Head of caudate nucleus (tissue), 42 donors: ENCODE data around the gene RABGAP1L.
"Not testable (repeated sequence)": the region's sequence is repeated elsewhere in the genome, so short reads cannot be mapped to it uniquely, and the experiment has no call there.

ENCODE experiments used
- DNase-seq, 42 donors: peaks; one replicate each; pipeline versions ENCODE4 v3.0.0 to v3.0.0-alpha.2; 2020 to 2021; ENCODE audit warnings: mixed read lengths in 7 of 42
- intact Hi-C: fragments of 100-400 bp; cut with DNase I; formaldehyde crosslinking; loops from one replicate; pipeline ENCODE4 v1.15.0; 2022

The RABGAP1L gene

GRCh38 chr1:174789399-174789798, 630.1 kb downstream of the RABGAP1L start:
- intact Hi-C loops: no loop called here

GRCh38 chr1:174791863-174792262, 632.5 kb downstream of the RABGAP1L start:
- DNase-seq: no peak
- intact Hi-C loops: no loop called here

More at GRCh38 chr1:174789399-174789798, 630.1 kb downstream of the RABGAP1L start:
- DNase-seq: no peak

GRCh38 chr1:174794861-174795260, 635.5 kb downstream of the RABGAP1L start:
- no peak for DNase-seq
- intact Hi-C loops: no loop called here

DNA sequence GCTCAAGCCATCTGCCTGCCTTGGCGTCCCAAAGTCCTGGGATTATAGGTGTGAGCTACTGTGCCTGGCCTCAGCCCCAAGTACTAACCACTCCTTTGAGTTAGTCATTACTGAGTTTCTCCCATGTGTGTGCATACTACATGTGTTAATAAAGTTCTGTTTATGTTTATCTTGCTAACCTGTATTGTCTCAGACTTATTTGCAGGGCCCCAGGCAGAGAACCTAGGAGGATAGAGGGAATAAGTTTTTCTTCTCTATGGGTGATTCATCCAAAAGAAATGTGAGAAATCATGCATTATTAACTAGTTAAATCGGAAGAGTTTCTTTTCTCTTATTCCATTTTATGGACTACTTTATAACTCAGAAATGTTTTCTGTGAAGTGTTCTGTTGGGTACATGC, 636.5 kb downstream of the RABGAP1L start:
- no peak for DNase-seq
- intact Hi-C loops: no loop called here

GRCh38 chr1:174797398-174797797, 638.1 kb downstream of the RABGAP1L start:
- intact Hi-C loops: no loop called here
- no peak for DNase-seq

DNA sequence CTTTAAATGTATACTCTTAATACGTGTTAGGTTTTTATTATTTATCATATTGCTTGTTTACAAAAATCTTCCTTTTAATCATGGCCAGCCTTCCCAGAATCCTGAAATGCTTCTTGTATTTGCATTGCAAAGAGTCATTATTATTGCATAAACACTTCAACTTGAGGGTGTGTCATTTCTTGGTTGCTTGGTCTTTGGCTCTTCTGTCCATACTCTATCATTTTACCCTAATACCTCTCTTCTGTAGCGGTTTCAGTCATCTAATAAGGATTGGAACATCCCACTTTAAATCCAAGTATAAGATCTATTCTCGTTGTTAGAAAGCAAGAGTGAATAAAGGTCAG, 639.8 kb downstream of the RABGAP1L start:
- DNase-seq: no peak
- intact Hi-C loops: no loop called here

GRCh38 chr1:174800216-174800851, 641.0 kb downstream of the RABGAP1L start:
- peak in 34 of 42 donors; percentile 9 to 72 (median 45) for DNase-seq

GRCh38 chr1:174800876-174801275, 641.6 kb downstream of the RABGAP1L start:
- peak in 1 of 42 donors; percentile 23 for DNase-seq
- intact Hi-C loops: no loop called here

More at GRCh38 chr1:174800216-174800851, 641.0 kb downstream of the RABGAP1L start:
- intact Hi-C loops: no loop called here

DNA sequence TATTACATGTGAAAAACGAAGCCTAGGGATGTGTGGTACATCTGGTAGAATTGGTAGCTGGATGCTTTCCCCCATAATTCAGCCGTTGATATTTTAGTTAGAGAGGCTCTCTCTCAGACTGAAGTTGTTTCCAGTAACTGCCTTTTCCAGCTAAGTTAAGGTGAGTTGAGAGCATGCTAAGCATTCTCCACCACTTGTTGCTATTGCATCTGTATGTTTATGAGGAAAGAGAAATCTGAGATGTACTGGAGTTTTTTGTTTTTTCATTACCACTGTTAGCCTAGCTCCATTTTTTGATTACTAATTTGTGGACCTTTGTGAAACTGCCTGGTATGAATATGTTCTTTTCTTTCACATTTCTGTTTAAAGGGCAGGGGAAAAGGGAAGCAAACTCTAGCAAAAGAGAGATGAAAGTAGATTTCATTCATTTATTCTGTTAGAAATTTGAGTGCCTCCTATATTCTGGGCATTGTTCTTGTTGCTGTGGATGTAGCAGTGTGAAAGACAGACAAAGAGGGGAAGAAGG, 650.5 kb downstream of the RABGAP1L start:
- intact Hi-C loops: no loop called here
- DNase-seq: no peak

- intact Hi-C loops: no loop called here
- no peak for DNase-seq
Measured at GRCh38 chr1:174812016-174812415, 652.7 kb downstream of the RABGAP1L start.

GRCh38 chr1:174812656-174813055, 653.3 kb downstream of the RABGAP1L start:
- intact Hi-C loops: no loop called here
- no peak for DNase-seq

GRCh38 chr1:174815036-174815435, 655.7 kb downstream of the RABGAP1L start:
- DNase-seq: peak in 16 of 42 donors; percentile 10 to 73 (median 35)
- intact Hi-C loops: no loop called here

DNA sequence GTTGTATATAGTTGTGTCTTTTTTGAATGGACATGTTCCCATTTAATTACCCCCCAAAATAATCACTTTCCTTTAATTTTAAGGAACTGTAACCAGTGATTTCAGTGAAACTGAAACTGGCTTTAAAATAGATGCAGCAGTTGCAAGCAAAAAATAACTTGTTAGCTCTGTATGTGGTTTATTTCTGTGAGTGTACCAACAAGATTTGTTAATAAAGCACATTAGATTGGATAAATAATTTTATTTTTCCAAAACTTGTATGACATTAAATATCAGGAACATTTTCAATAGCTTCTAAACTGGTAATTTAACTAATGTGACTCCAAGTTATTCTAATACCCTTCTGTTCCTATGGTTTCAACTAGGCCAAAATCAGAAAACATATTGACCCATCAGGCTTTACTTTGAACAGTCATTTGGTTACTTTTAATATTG, 656.2 kb downstream of the RABGAP1L start:
- no peak for DNase-seq
- intact Hi-C loops: no loop called here

DNA sequence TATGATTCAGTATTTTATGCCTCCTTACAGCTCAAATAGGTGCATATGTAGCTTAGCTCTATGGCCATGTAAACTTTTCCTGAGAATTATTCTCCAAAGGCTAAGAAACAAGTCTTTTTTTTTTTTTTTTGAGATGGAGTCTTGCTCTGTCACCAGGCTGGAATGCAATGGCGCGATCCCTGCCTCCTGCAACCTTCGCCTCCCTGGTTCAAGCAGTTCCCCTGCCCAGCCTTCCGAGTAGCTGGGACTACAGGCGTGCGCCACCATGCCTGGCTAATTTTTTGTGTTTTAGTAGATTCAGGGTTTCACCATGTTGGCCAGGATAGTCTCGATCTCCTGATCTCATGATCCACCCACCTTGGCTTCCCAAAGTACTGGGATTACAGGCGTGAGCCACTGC, 657.3 kb downstream of the RABGAP1L start:
- DNase-seq, intact Hi-C loops: not testable (repeated sequence)

GRCh38 chr1:174818014-174818616, 658.8 kb downstream of the RABGAP1L start:
- no peak for DNase-seq
- intact Hi-C loops: no loop called here

GRCh38 chr1:174818951-174819350, 659.6 kb downstream of the RABGAP1L start:
- intact Hi-C loops: no loop called here
- DNase-seq: no peak

DNA sequence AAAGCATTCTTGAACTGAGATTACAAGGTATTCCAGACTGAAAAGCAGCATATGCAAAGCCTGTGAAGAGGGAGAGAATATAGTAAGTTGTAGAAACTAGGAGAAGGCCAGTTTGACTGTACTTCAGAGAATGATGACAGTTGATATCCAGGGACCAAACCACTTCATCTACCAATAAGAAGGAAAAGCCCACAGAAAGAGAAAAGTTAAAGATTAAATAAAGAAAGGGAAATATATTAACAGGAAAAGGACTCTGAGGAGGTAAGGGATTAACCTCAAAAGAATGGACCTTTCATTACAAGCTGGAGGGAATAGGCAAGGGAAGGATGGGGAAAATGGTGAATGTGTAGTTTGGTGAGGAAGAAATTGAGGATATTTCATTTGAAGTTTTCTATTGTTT, 660.3 kb downstream of the RABGAP1L start:
- DNase-seq: no peak
- intact Hi-C loops: no loop called here

DNA sequence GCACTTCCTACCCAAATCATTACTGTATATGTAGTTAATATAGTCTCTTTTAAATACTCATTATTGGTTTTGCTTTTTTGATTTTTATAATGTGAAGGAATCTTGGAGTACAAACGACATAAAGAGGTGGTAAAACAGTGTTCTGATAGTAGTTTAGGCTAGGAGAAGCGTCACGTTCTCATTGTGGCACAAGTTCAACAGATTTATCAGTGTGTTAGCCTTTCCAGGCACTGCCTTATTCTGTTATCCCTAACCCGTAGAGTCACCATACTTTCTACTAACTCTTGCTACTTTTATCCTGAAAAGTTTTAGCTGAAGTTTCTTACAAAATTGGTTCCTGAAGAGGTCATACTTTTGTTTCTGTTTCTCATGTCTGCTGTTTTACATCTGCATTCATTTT, 665.8 kb downstream of the RABGAP1L start:
- DNase-seq: no peak
- intact Hi-C loops: no loop called here

DNA sequence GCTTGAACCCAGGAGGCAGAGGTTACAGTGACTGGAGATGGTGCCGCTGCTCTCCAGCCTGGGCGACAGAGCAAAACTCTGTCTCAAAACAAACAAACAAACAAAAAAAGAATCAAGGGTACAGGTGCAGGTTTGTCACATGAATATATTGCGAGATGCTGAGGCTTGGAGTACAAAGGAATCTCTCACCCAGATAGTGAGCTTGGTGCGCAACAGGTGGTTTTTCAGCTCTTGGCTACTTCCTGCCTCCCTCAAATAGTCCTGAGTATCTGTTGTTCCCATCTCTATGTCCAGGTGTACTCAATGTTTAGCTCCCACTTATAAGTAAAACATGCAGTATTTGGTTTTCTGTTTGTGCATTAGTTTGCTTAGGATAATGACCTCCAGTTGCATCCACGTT, 666.5 kb downstream of the RABGAP1L start:
- intact Hi-C loops: no loop called here
- no peak for DNase-seq

GRCh38 chr1:174828264-174828663, 668.9 kb downstream of the RABGAP1L start:
- no peak for DNase-seq
- intact Hi-C loops: no loop called here

- DNase-seq: no peak
- intact Hi-C loops: no loop called here
Measured at GRCh38 chr1:174829990-174830389, 670.7 kb downstream of the RABGAP1L start.
